ENCODE results near the gene DDR1.
"Not testable (repeated sequence)": the region's sequence is repeated elsewhere in the genome, so short reads cannot be mapped to it uniquely, and the experiment has no call there.

Gene DDR1

GRCh38 chr6:30849903-30850651 is 34.2 kb upstream of the DDR1 start:
- ChIA-PET CTCF (no interaction called here), POLR2A (ENCODE audit: low non-redundant PET) (no interaction called here)
- no peak for TF ChIP-seq CTCF (conservative IDR thresholded peaks at IDR 0.05; ENCODE audit: low read depth)
- no peak overlapping the region for H3K27ac ChIP-seq
- no peak for DNase-seq (ENCODE audit: low spot score)

GRCh38 chr6:30852459-30852858 is 31.9 kb upstream of the DDR1 start:
- ChIA-PET POLR2A (ENCODE audit: low non-redundant PET) (interaction anchor here (0.7 kb wide), 1 partner anchor 268 kb away, joined by 3 read pairs; the partner anchor contains the start of gene CDSN), CTCF (interaction anchor here (0.6 kb wide), 1 partner anchor 39 kb away, joined by 3 read pairs; no protein-coding TSS in a partner anchor)
- not testable (repeated sequence) for DNase-seq (ENCODE audit: low spot score)

GRCh38 chr6:30854285-30855040 is 29.9 kb upstream of the DDR1 start:
- no peak for DNase-seq (ENCODE audit: low spot score)
- H3K27ac ChIP-seq: no peak overlapping the region
- POLR2A ChIA-PET (ENCODE audit: low non-redundant PET): no interaction called here
- CTCF ChIA-PET: no interaction called here
- no peak for TF ChIP-seq CTCF (conservative IDR thresholded peaks at IDR 0.05; ENCODE audit: low read depth)

More at GRCh38 chr6:30852459-30852858, 31.9 kb upstream of the DDR1 start:
- not testable (repeated sequence) for H3K27ac ChIP-seq

GRCh38 chr6:30855429-30856075 is 28.8 kb upstream of the DDR1 start:
- no peak overlapping the region for H3K27ac ChIP-seq
- CTCF ChIA-PET: no interaction called here
- no peak for TF ChIP-seq CTCF (conservative IDR thresholded peaks at IDR 0.05; ENCODE audit: low read depth)
- POLR2A ChIA-PET (ENCODE audit: low non-redundant PET): no interaction called here
- DNase-seq (ENCODE audit: low spot score): no peak

- no peak for TF ChIP-seq CTCF (conservative IDR thresholded peaks at IDR 0.05; ENCODE audit: low read depth)
- POLR2A ChIA-PET (ENCODE audit: low non-redundant PET): no interaction called here
- no peak overlapping the region for H3K27ac ChIP-seq
- no peak for DNase-seq (ENCODE audit: low spot score)
- CTCF ChIA-PET: no interaction called here
These were observed 27.2 kb upstream of the DDR1 start for GRCh38 chr6:30857112-30857511.

GRCh38 chr6:30857549-30857948 is 26.8 kb upstream of the DDR1 start:
- POLR2A ChIA-PET (ENCODE audit: low non-redundant PET): no interaction called here
- no peak overlapping the region for H3K27ac ChIP-seq
- CTCF ChIA-PET: interaction anchor here (0.6 to 0.8 kb wide), 3 partner anchors 20 to 230 kb away, joined by 3 to 4 read pairs (median 3); no protein-coding TSS in a partner anchor
- TF ChIP-seq CTCF (conservative IDR thresholded peaks at IDR 0.05; ENCODE audit: low read depth): no peak
- DNase-seq (ENCODE audit: low spot score): no peak

- POLR2A ChIA-PET (ENCODE audit: low non-redundant PET); DNase-seq (ENCODE audit: low spot score); CTCF ChIA-PET; H3K27ac ChIP-seq: not testable (repeated sequence)
These were observed 24.6 kb upstream of the DDR1 start for GRCh38 chr6:30859726-30860125.
